HEK293 (cell line): Measurements from ENCODE around the gene BLACAT1.

Experiments
- ZBTB21 ChIP-seq: fragments of 450-650 bp; formaldehyde crosslinking; IDR thresholded peaks from 2 replicates; pipeline ENCODE4 v1.5.1; 2017; ENCODE audit warnings: missing biosample characterization, missing genetic modification characterization
- ZNF302 ChIP-seq: fragments of 450-650 bp; formaldehyde crosslinking; IDR thresholded peaks from 2 replicates; pipeline ENCODE4 v1.5.1; 2016; ENCODE audit warnings: missing biosample characterization, missing genetic modification characterization, low read depth
- ZNF596 ChIP-seq: fragments of 450-650 bp; IDR thresholded peaks from 2 replicates; pipeline ENCODE4 v1.5.0; 2018; ENCODE audit warnings: missing biosample characterization, mild to moderate bottlenecking, missing genetic modification characterization, moderate library complexity
- TF ChIP-seq, protein P1 (sequence below): fragments of 450-650 bp; formaldehyde crosslinking; IDR thresholded peaks from 2 replicates; pipeline ENCODE4 v1.5.1; 2016; ENCODE audit warnings: missing biosample characterization, missing genetic modification characterization
- TF ChIP-seq, protein P2 (sequence below): fragments of 450-650 bp; formaldehyde crosslinking; IDR thresholded peaks from 2 replicates; pipeline ENCODE4 v1.5.1; 2016; ENCODE audit warnings: missing biosample characterization, missing genetic modification characterization

DNA sequence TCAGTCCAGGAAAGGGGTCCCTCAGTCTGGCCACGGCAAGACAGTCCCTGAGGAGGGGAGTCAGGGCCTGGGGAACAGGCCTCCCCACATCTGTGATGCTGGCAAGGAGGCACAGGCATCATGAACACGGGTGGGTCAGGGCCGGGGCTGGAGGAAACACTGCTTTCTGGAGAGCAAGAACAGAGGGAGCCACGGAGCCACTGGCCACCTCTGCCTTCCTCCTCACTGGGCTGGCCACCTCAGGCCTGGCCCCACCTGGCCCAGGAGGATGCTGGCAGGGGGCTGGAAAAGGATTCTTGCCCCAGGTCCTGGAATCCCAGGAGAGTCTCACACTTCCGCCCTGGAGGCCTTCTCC is 15.7 kb downstream of the BLACAT1 start:
- TF ChIP-seq, protein P1, sequence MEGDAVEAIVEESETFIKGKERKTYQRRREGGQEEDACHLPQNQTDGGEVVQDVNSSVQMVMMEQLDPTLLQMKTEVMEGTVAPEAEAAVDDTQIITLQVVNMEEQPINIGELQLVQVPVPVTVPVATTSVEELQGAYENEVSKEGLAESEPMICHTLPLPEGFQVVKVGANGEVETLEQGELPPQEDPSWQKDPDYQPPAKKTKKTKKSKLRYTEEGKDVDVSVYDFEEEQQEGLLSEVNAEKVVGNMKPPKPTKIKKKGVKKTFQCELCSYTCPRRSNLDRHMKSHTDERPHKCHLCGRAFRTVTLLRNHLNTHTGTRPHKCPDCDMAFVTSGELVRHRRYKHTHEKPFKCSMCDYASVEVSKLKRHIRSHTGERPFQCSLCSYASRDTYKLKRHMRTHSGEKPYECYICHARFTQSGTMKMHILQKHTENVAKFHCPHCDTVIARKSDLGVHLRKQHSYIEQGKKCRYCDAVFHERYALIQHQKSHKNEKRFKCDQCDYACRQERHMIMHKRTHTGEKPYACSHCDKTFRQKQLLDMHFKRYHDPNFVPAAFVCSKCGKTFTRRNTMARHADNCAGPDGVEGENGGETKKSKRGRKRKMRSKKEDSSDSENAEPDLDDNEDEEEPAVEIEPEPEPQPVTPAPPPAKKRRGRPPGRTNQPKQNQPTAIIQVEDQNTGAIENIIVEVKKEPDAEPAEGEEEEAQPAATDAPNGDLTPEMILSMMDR (tag by site-specific recombination): no peak
- no peak for TF ChIP-seq ZNF302 (tag by site-specific recombination)
- TF ChIP-seq ZNF596: no peak
- TF ChIP-seq, protein P2, sequence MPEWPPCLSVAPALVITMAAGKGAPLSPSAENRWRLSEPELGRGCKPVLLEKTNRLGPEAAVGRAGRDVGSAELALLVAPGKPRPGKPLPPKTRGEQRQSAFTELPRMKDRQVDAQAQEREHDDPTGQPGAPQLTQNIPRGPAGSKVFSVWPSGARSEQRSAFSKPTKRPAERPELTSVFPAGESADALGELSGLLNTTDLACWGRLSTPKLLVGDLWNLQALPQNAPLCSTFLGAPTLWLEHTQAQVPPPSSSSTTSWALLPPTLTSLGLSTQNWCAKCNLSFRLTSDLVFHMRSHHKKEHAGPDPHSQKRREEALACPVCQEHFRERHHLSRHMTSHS (tag by site-specific recombination): no peak
- TF ChIP-seq ZBTB21 (tag by site-specific recombination): no peak
